Upper lobe of left lung (tissue), 6 donors: ENCODE data around the gene USP10. TPM values are rescaled to one million over a fixed set of nuclear protein-coding genes. Genes with fewer than 3 reads are reported as not detected.

Source experiments
- ATAC-seq, 2 donors: fragments of 200-7000 bp; cut with Tn5 transposase; one replicate each; pipeline ENCODE4 v1.9.1; 2022; ENCODE audit warnings: mild to moderate bottlenecking in 2 of 2, moderate library complexity in 2 of 2; ENCODE audit not compliant: low FRiP score in 2 of 2
- DNase-seq, 2 donors: peaks; one replicate each; pipeline ENCODE4 v3.0.0-alpha.2; 2019 to 2020
- H3K27ac ChIP-seq, 4 donors: fragments of 200-600 bp; sonication (generic); one replicate each; pipeline ENCODE4 v1.5.1; 2016 to 2019
- H3K27me3 ChIP-seq, 4 donors: fragments of 200-600 bp; sonication (generic); one replicate each; pipeline ENCODE4 v1.5.1; 2017 to 2019
- H3K36me3 ChIP-seq, 4 donors: fragments of 200-600 bp; sonication (generic); one replicate each; pipeline ENCODE4 v1.5.1; 2016 to 2019
- H3K4me1 ChIP-seq, 4 donors: fragments of 200-600 bp; sonication (generic); one replicate each; pipeline ENCODE4 v1.5.1; 2018 to 2019
- H3K4me3 ChIP-seq, 4 donors: fragments of 200-600 bp; sonication (generic); one replicate each; pipeline ENCODE4 v1.5.1; 2017 to 2019; ENCODE audit warnings: mild to moderate bottlenecking in 2 of 4, moderate library complexity in 1 of 4
- H3K9me3 ChIP-seq, 4 donors: fragments of 200-600 bp; sonication (generic); one replicate each; pipeline ENCODE4 v1.5.1; 2018 to 2019
- CTCF ChIP-seq, 6 experiments: fragments of 450-650 bp in 4 of 6; fragments of 200-600 bp in 2 of 6; sonication (generic) in 2 of 6; IDR thresholded peaks; one replicate each; pipeline ENCODE4 v1.5.1; 2016 to 2019; ENCODE audit warnings: antibody characterized with exemption in 6 of 6
- EP300 ChIP-seq, 4 donors: sonication (generic); formaldehyde crosslinking; IDR thresholded peaks; one replicate each; pipeline ENCODE4 v1.5.1; 2017; ENCODE audit warnings: antibody characterized with exemption in 4 of 4, control low read depth in 2 of 4
- POLR2A ChIP-seq, 4 donors: fragments of 450-650 bp; IDR thresholded peaks; one replicate each; pipeline ENCODE4 v1.5.1; 2016 to 2017; ENCODE audit warnings: antibody characterized with exemption in 4 of 4, mild to moderate bottlenecking in 2 of 4
- POLR2AphosphoS5 ChIP-seq, 2 donors: sonication (generic); formaldehyde crosslinking; IDR thresholded peaks; one replicate each; pipeline ENCODE4 v1.5.1; 2017; ENCODE audit warnings: antibody characterized with exemption in 2 of 2
- WGBS, 2 donors: methylation state at CpG; one replicate each; pipeline ENCODE4 v1.1.5; 2017 to 2018; 5-methylcytosine and 5-hydroxymethylcytosine counted together
- total RNA-seq, 6 donors: library from RNA; depleted of rRNA in 4 of 6; stranded (reverse); fragments of >200 nt in 4 of 6; gene quantifications; one replicate each; pipeline versions ENCODE4 v1.1.0 to v1.2.1, GENCODE V29; 2016 to 2021
- donor health status: DM: no; HTN: no; CAD: no; lungs with moderate emphysema.
- donor health status: DM: no; HTN: yes; CAD: no; lungs with severe emphysema.

USP10 gene
- total RNA-seq, 6 donors from 2014 or later = 40.9 to 64.7 (median 51.5) TPM

GRCh38 chr16:84759061-84759460, 59.3 kb downstream of the USP10 start:
- Histone ChIP-seq H3K9me3 (no peaks in the 10 kb centered on the region), H3K4me1 (peaks cover 13 to 22% (median 19%) of the 10 kb centered on the region in 4 donors), H3K4me3 (no peak overlapping the region), H3K27me3 (no peaks in the 10 kb centered on the region), H3K27ac (peak overlapping the region in 3 of 4 donors; percentile 16 to 26 (median 24)), H3K36me3 (peaks cover 5 to 40% (median 22%) of the 10 kb centered on the region in 4 donors)
- ATAC-seq (no peak), DNase-seq (no peak)
- 35 to 41% methylated on average over 8 of the region's 8 CpGs for WGBS, 2 donors
- TF ChIP-seq CTCF (IDR thresholded peaks at IDR 0.05) (no peak), POLR2AphosphoS5 (IDR thresholded peaks at IDR 0.05) (no peak), EP300 (IDR thresholded peaks at IDR 0.05) (no peak), POLR2A (IDR thresholded peaks at IDR 0.05) (no peak)

GRCh38 chr16:84759906-84760305, 60.1 kb downstream of the USP10 start:
- Histone ChIP-seq H3K27me3 (no peaks in the 10 kb centered on the region), H3K4me3 (no peak overlapping the region), H3K9me3 (no peaks in the 10 kb centered on the region), H3K4me1 (peaks cover 5 to 14% (median 14%) of the 10 kb centered on the region in 4 donors), H3K36me3 (peaks cover 7 to 48% (median 28%) of the 10 kb centered on the region in 4 donors), H3K27ac (no peak overlapping the region)
- ATAC-seq (no peak), DNase-seq (no peak)
- no peak for TF ChIP-seq CTCF (IDR thresholded peaks at IDR 0.05)
- TF ChIP-seq EP300 (IDR thresholded peaks at IDR 0.05) = no peak
- no peak for TF ChIP-seq POLR2AphosphoS5 (IDR thresholded peaks at IDR 0.05)
- no peak for TF ChIP-seq POLR2A (IDR thresholded peaks at IDR 0.05)
- 85 to 91% methylated on average over 3 of the region's 3 CpGs for WGBS, 2 donors

- Histone ChIP-seq H3K27ac (peak overlapping the region in 1 of 4 donors; percentile 9), H3K36me3 (peaks cover 7 to 66% (median 40%) of the 10 kb centered on the region in 4 donors), H3K27me3 (no peaks in the 10 kb centered on the region), H3K4me3 (no peak overlapping the region), H3K9me3 (no peaks in the 10 kb centered on the region), H3K4me1 (peaks cover 0 to 13% (median 11%) of the 10 kb centered on the region in 4 donors)
- 84% methylated on average over 17 of the region's 17 CpGs for WGBS, 2 donors
- DNase-seq = no peak
- no peak for ATAC-seq
- TF ChIP-seq CTCF (IDR thresholded peaks at IDR 0.05) = no peak
- TF ChIP-seq POLR2A (IDR thresholded peaks at IDR 0.05) = no peak
- no peak for TF ChIP-seq POLR2AphosphoS5 (IDR thresholded peaks at IDR 0.05)
- TF ChIP-seq EP300 (IDR thresholded peaks at IDR 0.05) = no peak
These were observed 61.9 kb downstream of the USP10 start for GRCh38 chr16:84761448-84762368.

- no peak overlapping the region for H3K27ac ChIP-seq
- TF ChIP-seq EP300 (IDR thresholded peaks at IDR 0.05) = no peak
- TF ChIP-seq CTCF (IDR thresholded peaks at IDR 0.05) = no peak
- TF ChIP-seq POLR2A (IDR thresholded peaks at IDR 0.05) = no peak
- TF ChIP-seq POLR2AphosphoS5 (IDR thresholded peaks at IDR 0.05) = no peak
- peaks cover 0 to 14% (median 11%) of the 10 kb centered on the region in 4 donors for H3K4me1 ChIP-seq
- H3K4me3 ChIP-seq = no peak overlapping the region
- no peaks in the 10 kb centered on the region for H3K27me3 ChIP-seq
- WGBS, 2 donors = 92 to 94% methylated on average over 8 of the region's 8 CpGs
- no peak for DNase-seq
- peaks cover 7 to 74% (median 42%) of the 10 kb centered on the region in 4 donors for H3K36me3 ChIP-seq
- no peaks in the 10 kb centered on the region for H3K9me3 ChIP-seq
- ATAC-seq = no peak
These were observed 63.4 kb downstream of the USP10 start for GRCh38 chr16:84763164-84763563.
